ENCODE results near the gene CACNA1F.

DNA sequence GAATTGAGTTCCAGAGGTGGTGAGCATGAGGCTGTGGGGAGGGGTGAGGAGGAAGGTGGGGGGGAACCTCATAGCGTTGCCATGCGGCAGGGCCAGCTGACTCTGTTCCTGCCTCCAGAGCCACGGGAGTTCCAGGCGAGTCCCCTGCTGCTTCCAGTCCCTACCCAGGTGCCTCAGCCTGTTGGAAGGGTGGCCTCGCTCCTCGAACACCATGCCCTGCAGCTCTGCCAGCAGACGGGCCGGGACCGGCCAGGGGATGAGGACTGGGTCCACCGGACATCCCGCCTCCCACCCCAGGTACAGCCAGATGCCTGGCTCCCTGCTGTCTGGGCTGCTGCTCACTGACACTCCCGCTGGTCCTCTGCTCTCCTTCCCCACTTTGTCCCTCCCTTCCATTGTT, 10.0 kb upstream of the CACNA1F start:
- TF ChIP-seq, protein P1, sequence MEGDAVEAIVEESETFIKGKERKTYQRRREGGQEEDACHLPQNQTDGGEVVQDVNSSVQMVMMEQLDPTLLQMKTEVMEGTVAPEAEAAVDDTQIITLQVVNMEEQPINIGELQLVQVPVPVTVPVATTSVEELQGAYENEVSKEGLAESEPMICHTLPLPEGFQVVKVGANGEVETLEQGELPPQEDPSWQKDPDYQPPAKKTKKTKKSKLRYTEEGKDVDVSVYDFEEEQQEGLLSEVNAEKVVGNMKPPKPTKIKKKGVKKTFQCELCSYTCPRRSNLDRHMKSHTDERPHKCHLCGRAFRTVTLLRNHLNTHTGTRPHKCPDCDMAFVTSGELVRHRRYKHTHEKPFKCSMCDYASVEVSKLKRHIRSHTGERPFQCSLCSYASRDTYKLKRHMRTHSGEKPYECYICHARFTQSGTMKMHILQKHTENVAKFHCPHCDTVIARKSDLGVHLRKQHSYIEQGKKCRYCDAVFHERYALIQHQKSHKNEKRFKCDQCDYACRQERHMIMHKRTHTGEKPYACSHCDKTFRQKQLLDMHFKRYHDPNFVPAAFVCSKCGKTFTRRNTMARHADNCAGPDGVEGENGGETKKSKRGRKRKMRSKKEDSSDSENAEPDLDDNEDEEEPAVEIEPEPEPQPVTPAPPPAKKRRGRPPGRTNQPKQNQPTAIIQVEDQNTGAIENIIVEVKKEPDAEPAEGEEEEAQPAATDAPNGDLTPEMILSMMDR (conservative IDR thresholded peaks at IDR 0.05; ENCODE audit: low read depth, low read length), result no peak
- no peak for TF ChIP-seq EZH2 (IDR thresholded peaks at IDR 0.05; ENCODE audit: borderline replicate concordance, low read depth, low read length, poor library complexity, severe bottlenecking)

Data from A673 (cell line).